ENCODE measurements around the gene CHPF.

Gene CHPF

GRCh38 chr2:219537657-219538488 lies 5.7 kb downstream of the CHPF start:
- Histone ChIP-seq H3K27ac (peak overlapping the region in 1 of 21 experiments; percentile 10), H3K4me3 (no peak overlapping the region)

DNA sequence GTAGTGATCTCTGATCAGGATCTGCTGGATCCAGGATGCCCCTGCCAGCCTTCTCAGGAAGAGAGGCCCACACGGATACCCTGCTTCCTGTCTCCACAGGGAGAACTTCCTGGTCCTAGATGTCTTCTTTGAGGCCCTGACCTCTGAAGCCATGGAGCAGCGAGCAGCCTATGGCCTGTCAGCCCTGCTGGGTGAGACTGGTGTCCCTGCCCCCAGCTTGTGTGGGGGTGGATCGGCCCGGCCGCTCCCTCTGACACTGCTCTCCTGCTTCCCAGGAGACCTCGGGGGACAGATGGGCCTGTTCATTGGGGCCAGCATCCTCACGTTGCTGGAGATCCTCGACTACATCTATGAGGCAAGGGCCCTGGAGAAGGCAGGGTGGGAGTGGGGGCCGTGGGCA lies 6.6 kb downstream of the CHPF start:
- Histone ChIP-seq H3K27ac (no peak overlapping the region), H3K4me3 (no peak overlapping the region)

- H3K4me3 ChIP-seq: no peak overlapping the region
- H3K27ac ChIP-seq: no peak overlapping the region
Observed at GRCh38 chr2:219536425-219536824, 7.2 kb downstream of the CHPF start.

GRCh38 chr2:219533930-219534661 lies 9.5 kb downstream of the CHPF start:
- no peak overlapping the region for H3K27ac ChIP-seq
- H3K4me3 ChIP-seq: no peak overlapping the region

GRCh38 chr2:219532378-219532649 lies 11.3 kb downstream of the CHPF start:
- no peak overlapping the region for H3K4me3 ChIP-seq
- no peak overlapping the region for H3K27ac ChIP-seq

DNA sequence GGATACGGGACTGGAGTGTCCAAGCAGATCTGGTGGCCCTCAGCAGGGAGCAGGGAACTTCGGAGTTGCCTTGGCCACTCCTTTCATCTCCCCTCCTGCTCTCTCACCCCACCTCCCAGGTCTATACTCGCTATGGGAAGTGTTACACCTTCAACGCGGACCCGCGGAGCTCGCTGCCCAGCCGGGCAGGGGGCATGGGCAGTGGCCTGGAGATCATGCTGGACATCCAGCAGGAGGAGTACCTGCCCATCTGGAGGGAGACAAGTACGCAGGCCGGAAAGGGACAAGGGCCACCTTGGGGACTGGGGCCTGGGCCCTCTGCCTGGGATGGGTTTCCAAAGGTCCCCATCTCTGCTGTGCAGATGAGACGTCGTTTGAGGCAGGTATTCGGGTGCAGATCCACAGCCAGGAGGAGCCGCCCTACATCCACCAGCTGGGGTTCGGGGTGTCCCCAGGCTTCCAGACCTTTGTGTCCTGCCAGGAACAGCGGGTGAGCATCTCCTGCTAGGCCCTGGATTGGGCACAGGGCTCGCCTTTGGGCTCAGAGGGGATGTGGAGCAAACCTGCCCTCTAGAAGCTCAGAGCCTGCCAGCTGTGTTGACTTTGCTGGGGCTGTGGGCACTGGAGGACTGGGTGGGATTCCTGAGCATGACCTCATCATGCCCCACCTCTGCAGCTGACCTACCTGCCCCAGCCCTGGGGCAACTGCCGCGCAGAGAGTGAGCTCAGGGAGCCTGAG lies 11.8 kb downstream of the CHPF start:
- Histone ChIP-seq H3K4me3 (no peak overlapping the region), H3K27ac (no peak overlapping the region)

DNA sequence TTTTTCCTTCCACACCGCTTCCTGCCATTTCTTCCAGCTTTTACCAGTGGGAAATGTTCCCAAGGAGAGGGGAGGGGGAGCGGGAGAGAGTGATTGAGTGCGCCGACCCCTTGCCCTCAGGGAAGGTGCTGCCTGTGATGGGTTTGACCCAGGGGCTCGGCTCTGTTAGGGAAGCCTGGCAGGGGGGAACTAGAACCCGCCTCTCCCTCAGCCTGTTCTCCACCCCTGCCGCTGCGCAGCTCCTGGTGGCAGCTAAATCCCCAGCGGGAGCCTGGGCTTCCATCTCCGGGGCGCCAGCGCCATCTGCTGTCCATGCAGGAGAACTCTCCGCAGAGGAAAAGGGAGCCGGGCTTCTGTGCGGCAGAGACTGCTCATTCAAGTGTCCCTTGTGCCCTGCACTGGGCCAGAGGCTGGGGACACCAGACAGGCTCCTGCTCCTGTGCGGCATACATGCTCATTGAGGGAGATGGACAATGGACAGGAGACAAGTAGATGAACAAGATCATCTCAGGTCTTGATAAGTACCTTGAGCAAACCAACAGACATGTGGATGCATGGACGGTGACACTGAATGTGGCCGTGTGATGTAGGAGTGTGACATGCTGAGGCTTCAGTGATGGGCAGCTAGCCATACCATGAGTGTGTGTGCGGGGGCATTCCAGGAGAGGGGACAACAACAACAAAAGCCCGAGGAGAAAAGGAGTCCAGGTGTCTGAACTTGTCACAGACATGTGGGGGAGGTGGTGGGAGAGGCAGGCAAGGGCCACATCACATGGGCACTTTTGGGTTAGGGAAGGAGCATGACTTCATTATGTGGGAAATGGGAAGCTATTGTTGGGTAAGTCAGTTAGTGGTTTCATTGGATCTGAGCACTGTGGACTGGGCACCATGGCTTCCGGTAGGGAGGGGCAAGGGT lies 13.3 kb downstream of the CHPF start:
- no peak overlapping the region for H3K4me3 ChIP-seq
- no peak overlapping the region for H3K27ac ChIP-seq

DNA sequence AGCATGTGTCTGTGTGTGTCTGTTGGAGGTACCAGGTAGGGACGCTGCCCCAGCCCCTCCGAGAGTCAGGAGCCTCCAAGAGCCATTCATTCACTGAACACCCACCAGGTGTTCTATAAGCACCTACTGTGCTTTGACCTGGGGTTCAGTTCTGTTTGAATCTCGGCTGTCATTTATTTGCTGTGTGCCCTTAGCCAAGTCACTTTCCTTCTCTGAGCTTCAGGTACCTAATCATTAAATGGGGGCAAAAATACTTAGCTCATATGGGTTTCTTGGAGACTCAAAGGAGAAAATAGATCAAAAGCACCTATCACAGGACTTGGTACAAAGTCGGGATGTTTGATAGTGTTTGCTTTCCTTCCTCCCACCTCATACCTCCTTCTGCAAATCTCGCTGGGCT lies 16.1 kb downstream of the CHPF start:
- H3K27ac ChIP-seq: no peak overlapping the region
- no peak overlapping the region for H3K4me3 ChIP-seq

GRCh38 chr2:219527076-219527394 lies 16.6 kb downstream of the CHPF start:
- H3K4me3 ChIP-seq: no peak overlapping the region
- no peak overlapping the region for H3K27ac ChIP-seq

DNA sequence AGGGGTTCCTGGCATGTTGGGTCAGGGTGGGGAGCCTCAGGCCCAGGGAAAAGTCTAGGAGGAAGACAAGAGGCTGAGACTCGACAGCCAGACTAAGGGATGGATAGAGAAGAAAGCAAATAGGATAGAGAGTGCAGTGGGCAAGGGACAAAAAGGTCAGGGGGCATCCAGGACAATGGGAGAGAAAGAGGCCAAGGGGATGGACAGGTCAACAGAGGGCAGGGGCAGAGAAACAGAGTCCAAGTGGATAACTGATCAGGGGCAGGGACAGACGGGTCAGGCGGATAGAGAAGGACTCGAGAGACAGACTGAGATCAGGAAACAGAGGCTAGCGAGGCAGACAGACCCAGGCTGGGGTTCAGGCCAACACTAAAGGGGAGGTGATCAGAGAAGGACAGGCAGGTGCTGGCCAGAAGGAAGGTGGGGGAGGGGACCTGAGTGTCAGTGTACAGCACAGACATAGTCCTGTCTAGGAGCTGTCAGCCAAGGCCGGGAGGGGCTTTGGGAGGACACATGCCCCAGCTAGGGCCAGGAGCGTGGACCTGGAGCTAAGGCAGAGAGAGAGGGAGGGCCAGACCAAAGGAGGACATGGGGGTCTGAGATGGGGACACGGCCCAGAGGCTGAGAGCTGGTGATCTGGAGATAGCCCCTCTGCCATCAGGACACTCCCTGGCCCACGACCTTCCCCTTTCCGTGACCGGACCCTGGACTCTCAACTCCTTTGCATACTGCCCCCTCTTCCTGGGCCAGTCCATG lies 17.1 kb downstream of the CHPF start:
- no peak overlapping the region for H3K27ac ChIP-seq

DNA sequence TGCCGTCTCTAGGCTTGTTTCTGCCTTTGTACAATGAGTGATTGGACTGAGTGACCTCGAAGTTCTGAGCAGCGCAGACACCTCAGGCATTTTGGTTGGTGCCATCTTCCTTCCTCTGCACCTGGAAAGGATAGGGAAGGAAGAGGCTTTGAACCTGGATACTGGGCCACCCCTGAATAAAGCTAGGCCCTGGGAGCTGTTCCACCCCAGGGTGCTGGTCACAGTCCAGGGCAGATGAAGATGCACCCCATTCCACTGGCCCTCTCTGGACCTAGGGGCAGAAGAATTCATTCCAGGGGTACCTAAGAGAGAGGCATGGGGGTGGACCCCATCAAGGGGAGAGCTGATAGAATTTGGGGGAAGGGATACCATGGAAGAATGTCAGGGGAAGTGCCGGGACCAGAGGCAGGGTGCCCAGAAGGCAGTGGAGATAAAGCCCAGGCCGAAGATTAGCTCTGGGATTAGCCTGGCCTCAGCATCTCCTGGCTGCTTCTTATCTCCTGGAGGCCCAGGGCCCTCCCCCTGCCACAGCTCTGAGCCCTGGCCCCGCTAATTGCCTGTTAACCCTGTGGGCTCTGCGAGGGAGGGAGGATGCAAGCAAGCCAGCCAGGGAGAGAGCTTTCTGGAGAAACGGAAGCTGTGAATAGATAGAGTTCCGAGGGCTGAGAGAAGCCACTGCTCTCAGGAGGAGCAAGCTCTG lies 17.9 kb downstream of the CHPF start:
- no peak overlapping the region for H3K27ac ChIP-seq
- H3K4me3 ChIP-seq: no peak overlapping the region

More for the DNA sequence above, 17.1 kb downstream of the CHPF start:
- H3K4me3 ChIP-seq: no peak overlapping the region

DNA sequence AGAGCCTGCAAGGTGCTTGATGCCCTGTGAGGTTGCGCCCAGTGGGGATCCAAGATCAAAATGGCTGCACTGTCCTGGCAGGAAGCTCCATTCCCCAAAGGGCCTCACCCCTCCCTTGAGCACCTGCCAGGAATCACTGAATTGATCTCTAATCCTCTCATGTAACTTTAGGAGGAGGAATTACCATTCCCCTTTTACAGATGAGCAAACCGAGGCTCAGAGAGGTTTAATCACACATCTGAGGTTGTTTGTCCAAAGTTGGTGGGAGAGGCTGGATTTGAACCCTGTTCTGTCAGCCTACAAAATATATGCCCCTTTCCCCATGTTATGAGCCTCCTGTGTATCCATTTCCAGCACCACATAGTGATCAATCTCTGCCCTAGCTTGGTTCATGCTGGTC lies 18.8 kb downstream of the CHPF start:
- no peak overlapping the region for H3K27ac ChIP-seq
- H3K4me3 ChIP-seq: no peak overlapping the region

DNA sequence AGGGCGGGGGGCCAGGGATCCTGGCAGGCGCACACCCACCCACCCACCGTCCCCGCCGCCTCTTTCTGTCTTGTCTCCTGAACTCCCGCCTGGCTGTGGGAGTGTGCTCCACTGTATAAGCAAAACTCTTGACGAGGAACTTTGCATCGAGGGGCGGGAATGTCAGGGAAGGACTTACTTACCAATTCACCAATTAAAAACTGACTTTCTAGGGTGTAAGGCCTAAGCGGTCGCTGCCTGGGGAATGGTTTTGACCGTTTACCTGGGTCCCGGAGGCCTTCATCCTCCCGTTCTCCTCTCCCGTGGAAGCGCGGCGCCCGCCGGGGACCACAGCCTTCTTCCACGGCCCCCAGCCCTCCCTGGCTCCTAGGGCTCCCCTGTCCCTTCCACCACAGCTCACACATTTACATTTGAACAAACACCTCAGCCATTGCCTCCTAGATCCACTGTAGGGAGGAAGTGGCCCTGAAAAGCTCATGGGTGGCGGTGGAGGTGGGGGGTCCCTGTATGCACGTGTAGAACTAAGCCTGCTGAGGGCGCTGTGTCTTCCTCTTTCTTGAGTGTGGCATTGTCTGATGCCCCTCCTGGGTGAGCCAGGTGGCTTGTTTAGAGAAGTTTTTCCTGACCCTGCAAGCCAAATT lies 20.5 kb downstream of the CHPF start:
- no peak overlapping the region for H3K27ac ChIP-seq

GRCh38 chr2:219522111-219523030 lies 21.2 kb downstream of the CHPF start:
- Histone ChIP-seq H3K27ac (peak overlapping the region in 4 of 21 experiments; percentile 16 to 22 (median 18)), H3K4me3 (no peak overlapping the region)

More for the DNA sequence above, 20.5 kb downstream of the CHPF start:
- no peak overlapping the region for H3K4me3 ChIP-seq

- Histone ChIP-seq H3K4me3 (no peak overlapping the region), H3K27ac (peak overlapping the region in 2 of 21 experiments; percentile 16 to 19)
Observed at GRCh38 chr2:219521066-219521880, 22.3 kb downstream of the CHPF start.

DNA sequence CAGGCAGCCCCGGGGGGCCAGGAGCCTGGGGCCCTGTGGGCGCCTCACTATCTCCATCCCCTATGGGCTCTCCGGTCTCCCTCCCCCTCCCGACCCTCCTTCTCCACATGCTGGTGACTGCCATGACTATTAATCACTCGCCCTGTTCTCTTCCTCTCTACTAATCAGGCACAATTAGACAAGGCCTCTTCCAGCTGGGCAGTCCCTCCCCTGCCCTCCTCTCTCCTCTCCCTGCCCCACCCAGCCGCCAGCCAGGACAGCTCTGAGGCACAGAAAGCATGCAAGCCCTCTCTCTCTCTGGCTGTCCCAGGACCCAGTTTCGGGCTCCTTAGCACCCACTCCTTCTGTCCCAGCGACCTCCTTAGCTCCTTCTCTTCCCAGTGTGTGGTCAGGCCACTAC lies 23.5 kb downstream of the CHPF start:
- Histone ChIP-seq H3K4me3 (no peak overlapping the region), H3K27ac (no peak overlapping the region)

Measured in skin epidermis (tissue), 12 donors.